GM12878 (cell line): ENCODE results near the gene TESK2. TPM values are rescaled to one million over a fixed set of nuclear protein-coding genes. Genes with fewer than 3 reads are reported as not detected.
A peak's percentile ranks its signal among the peaks of the same experiment; 100 is the strongest.

Source experiments
- ATAC-seq: fragments of 200-7000 bp; cut with Tn5 transposase; 3 replicates; pipeline ENCODE4 v1.9.1; 2020; ENCODE audit warnings: mild to moderate bottlenecking, moderate library complexity
- BruUV-seq: library from RNA; stranded (reverse); fragments of 400-500 nt; replicated peaks from 2 replicates; lab custom pipeline; 2021; lab: Mats Ljungman, UMichigan
- CTCF ChIA-PET: fragments of 300-600 bp; sonication (Branson Sonifier 250); formaldehyde crosslinking; extraction: SDS; loops from one replicate; lab custom pipeline; 2021; ENCODE audit warnings: inconsistent platforms; lab: Yijun Ruan, JAX
- POLR2A ChIA-PET: fragments of 350-600 bp; formaldehyde crosslinking; extraction: SDS; loops from one replicate; lab custom pipeline; 2021; ENCODE audit warnings: inconsistent platforms; lab: Charles Lee
- RAD21 ChIA-PET: fragments of 300-600 bp; sonication (Branson Sonifier 250); formaldehyde crosslinking; loops from one replicate; lab custom pipeline; 2023; ENCODE audit warnings: antibody characterized with exemption; ENCODE audit not compliant: unreplicated experiment; lab: Charles Lee
- SMC1A ChIA-PET: fragments of 300-600 bp; sonication (Branson Sonifier 250); formaldehyde crosslinking; loops from one replicate; lab custom pipeline; 2023; ENCODE audit not compliant: unreplicated experiment, uncharacterized antibody; lab: Charles Lee
- DNase-seq: peaks from one replicate; pipeline ENCODE4 v3.0.0-alpha.2; 2011; ENCODE audit warnings: low read depth, low spot score
- FAIRE-seq: peaks from 3 replicates; lab custom pipeline; 2011; peaks lifted over from hg19 to GRCh38; lab: Jason Lieb, UNC
- H2AFZ ChIP-seq: 2 replicates; pipeline ENCODE4 v1.6.0; 2011; ENCODE audit warnings: low read depth, low read length, control low read depth; ENCODE audit not compliant: control insufficient read depth
- H3K27ac ChIP-seq: 2 replicates; pipeline ENCODE4 v1.5.1; 2011; ENCODE audit warnings: control low read depth; ENCODE audit not compliant: control insufficient read depth, insufficient read depth
- H3K27me3 ChIP-seq, 2 experiments: replicated peaks in 1 of 2; 2 replicates each; pipeline versions ENCODE4 v1.6.0 to v1.6.1; 2011; ENCODE audit warnings: low read length in 1 of 2; ENCODE audit not compliant: control insufficient read depth in 2 of 2, insufficient read depth in 2 of 2
- H3K36me3 ChIP-seq, 2 experiments: 2 replicates each; pipeline ENCODE4 v1.5.1; 2011; ENCODE audit warnings: low read length in 1 of 2; ENCODE audit not compliant: control insufficient read depth in 2 of 2, insufficient read depth in 2 of 2
- H3K4me1 ChIP-seq: 2 replicates; pipeline ENCODE4 v1.6.1; 2011; ENCODE audit warnings: mild to moderate bottlenecking, low read length, moderate library complexity, mixed read lengths; ENCODE audit not compliant: control insufficient read depth, insufficient read depth
- H3K4me2 ChIP-seq: 2 replicates; pipeline ENCODE4 v1.6.0; 2011; ENCODE audit warnings: control low read depth; ENCODE audit not compliant: control insufficient read depth, insufficient read depth
- H3K4me3 ChIP-seq: fragments of 200-600 bp; sonication (generic); 2 replicates; pipeline ENCODE4 v1.5.1; 2016
- H3K79me2 ChIP-seq: 2 replicates; pipeline ENCODE4 v1.6.0; 2011; ENCODE audit warnings: low read length; ENCODE audit not compliant: control insufficient read depth, insufficient read depth
- H3K9ac ChIP-seq: 2 replicates; pipeline ENCODE4 v1.8.0; 2011; ENCODE audit warnings: low read length, control low read depth, mixed read lengths; ENCODE audit not compliant: control insufficient read depth, insufficient read depth
- H3K9me3 ChIP-seq: replicated peaks from 3 replicates; pipeline ENCODE4 v1.5.1; 2011; ENCODE audit warnings: mild to moderate bottlenecking, low read length; ENCODE audit not compliant: control insufficient read depth, insufficient read depth
- H4K20me1 ChIP-seq: 2 replicates; pipeline ENCODE4 v1.6.0; 2011; ENCODE audit not compliant: control insufficient read depth, insufficient read depth
- BHLHE40 ChIP-seq, 2 experiments: fragments of 450-650 bp in 1 of 2; IDR thresholded peaks; 2 replicates each; pipeline ENCODE4 v1.6.1; 2011 to 2017; ENCODE audit warnings: low read depth in 2 of 2, borderline replicate concordance in 1 of 2, improper control_type of control experiment in 1 of 2, low read length in 1 of 2, mild to moderate bottlenecking in 1 of 2
- CREB1 ChIP-seq: IDR thresholded peaks from 2 replicates; pipeline ENCODE4 v1.6.1; 2012; ENCODE audit warnings: low read depth, mild to moderate bottlenecking, inconsistent platforms
- CREM ChIP-seq: IDR thresholded peaks from 2 replicates; pipeline ENCODE4 v1.6.1; 2014; ENCODE audit warnings: antibody characterized with exemption, low read depth
- CTCF ChIP-seq, 3 experiments: IDR thresholded peaks in 2 of 3; conservative IDR thresholded peaks in 1 of 3; 2 replicates each; pipeline ENCODE4 v1.5.1; 2011; ENCODE audit warnings: low read depth in 3 of 3, low read length in 3 of 3, mild to moderate bottlenecking in 3 of 3, control low read depth in 2 of 3, moderate library complexity in 2 of 3, inconsistent platforms in 1 of 3, mixed read lengths in 1 of 3; ENCODE audit not compliant: control insufficient read depth in 2 of 3, insufficient read depth in 1 of 3; ENCODE audit errors: extremely low read depth in 1 of 3
- DPF2 ChIP-seq: fragments of 450-650 bp; IDR thresholded peaks from 2 replicates; pipeline ENCODE4 v1.6.1; 2017; ENCODE audit warnings: mild to moderate bottlenecking
- EED ChIP-seq: sonication (generic); IDR thresholded peaks from 2 replicates; pipeline ENCODE4 v1.6.1; 2016; ENCODE audit warnings: antibody characterized with exemption, low read depth
- EGR1 ChIP-seq, 2 experiments: IDR thresholded peaks; 1 replicate in 1 of 2; 2 replicates in 1 of 2; pipeline ENCODE4 v1.6.1; 2011 to 2012; ENCODE audit warnings: low read depth in 2 of 2, low read length in 2 of 2, borderline replicate concordance in 1 of 2, mild to moderate bottlenecking in 1 of 2, moderate library complexity in 1 of 2
- HDAC6 ChIP-seq: fragments of 200-600 bp; sonication (generic); IDR thresholded peaks from one replicate; pipeline ENCODE4 v1.8.0; 2017; ENCODE audit warnings: antibody characterized with exemption; ENCODE audit not compliant: unreplicated experiment
- IKZF2 ChIP-seq, 2 experiments: fragments of 450-650 bp; IDR thresholded peaks; 2 replicates each; pipeline ENCODE4 v1.6.1; 2017; ENCODE audit warnings: mild to moderate bottlenecking in 2 of 2, moderate library complexity in 2 of 2
- LARP7 ChIP-seq: fragments of 450-650 bp; IDR thresholded peaks from 2 replicates; pipeline ENCODE4 v1.6.1; 2017; ENCODE audit warnings: mild to moderate bottlenecking
- MTA2 ChIP-seq: fragments of 450-650 bp; IDR thresholded peaks from 2 replicates; pipeline ENCODE4 v1.6.1; 2016; ENCODE audit warnings: low read depth, mild to moderate bottlenecking, moderate library complexity
- MTA3 ChIP-seq: IDR thresholded peaks from 2 replicates; pipeline ENCODE4 v1.6.1; 2012; ENCODE audit warnings: low read length, inconsistent platforms, borderline replicate concordance
- NFYA ChIP-seq: IDR thresholded peaks from 2 replicates; pipeline ENCODE4 v1.6.1; 2011; ENCODE audit warnings: low read depth, mild to moderate bottlenecking, low read length, improper control_type of control experiment, borderline replicate concordance
- NRF1 ChIP-seq: conservative IDR thresholded peaks from 2 replicates; pipeline ENCODE4 v1.6.1; 2011; ENCODE audit warnings: mild to moderate bottlenecking, low read depth, low read length, improper control_type of control experiment
- PAX5 ChIP-seq: IDR thresholded peaks from 2 replicates; pipeline ENCODE4 v1.6.1; 2011; ENCODE audit warnings: low read depth, low read length, borderline replicate concordance
- POU2F2 ChIP-seq: IDR thresholded peaks from 3 replicates; pipeline ENCODE4 v1.6.1; 2011; ENCODE audit warnings: low read depth, mild to moderate bottlenecking, low read length, borderline replicate concordance
- RAD21 ChIP-seq: IDR thresholded peaks from 2 replicates; pipeline ENCODE4 v1.6.1; 2011; ENCODE audit warnings: mild to moderate bottlenecking, low read depth, low read length, moderate library complexity; ENCODE audit not compliant: insufficient read depth
- RUNX3 ChIP-seq: IDR thresholded peaks from 2 replicates; pipeline ENCODE4 v1.6.1; 2012; ENCODE audit warnings: low read length, inconsistent platforms
- SMAD5 ChIP-seq: IDR thresholded peaks from 2 replicates; pipeline ENCODE4 v1.6.1; 2016; ENCODE audit warnings: antibody characterized with exemption, low read depth
- YY1 ChIP-seq: IDR thresholded peaks from 2 replicates; pipeline ENCODE4 v1.6.1; 2011; ENCODE audit warnings: low read depth, mild to moderate bottlenecking, low read length
- WGBS: methylation state at CpG from one replicate; pipeline ENCODE4 v1.1.6; 2016; ENCODE audit warnings: low lambda C conversion rate; ENCODE audit not compliant: insufficient replicate concordance, insufficient coverage; ENCODE audit errors: missing lambda C conversion rate; 5-methylcytosine and 5-hydroxymethylcytosine counted together
- in situ Hi-C: fragments of 300-500 bp; cut with MboI; formaldehyde crosslinking; loops from 9 replicates; pipeline ENCODE4 v1.14.3; 2018; ENCODE audit warnings: mixed read lengths
- intact Hi-C: fragments of 100-400 bp; cut with micrococcal nuclease; formaldehyde crosslinking; loops from one replicate; pipeline ENCODE4 v1.14.2; 2022; ENCODE audit not compliant: unreplicated experiment
- polyA plus RNA-seq, 11 experiments: library from polyadenylated mRNA; depleted of rRNA in 4 of 11; unstranded in 6 of 11; stranded (reverse) in 5 of 11; fragments of >200 nt; fragmentation: Nextera tagmentation in 4 of 11; fragmentation: Illumina TruSeq in 1 of 11; extraction: Ambion mirVana in 4 of 11; extraction: Trizol in 1 of 11; gene quantifications; 1 replicate in 1 of 11; 2 replicates in 10 of 11; pipeline versions ENCODE4 v1.2.1 to v1.2.3, GENCODE V29; 2011 to 2016; ENCODE audit warnings: inconsistent platforms in 2 of 11, missing spikeins in 2 of 11, low read depth in 1 of 11
- total RNA-seq, 4 experiments: library from RNA; depleted of rRNA in 3 of 4; stranded (reverse); fragments of >200 nt in 3 of 4; fragmentation: Illumina TruSeq in 1 of 4; extraction: Trizol in 1 of 4; gene quantifications; 2 replicates each; pipeline versions ENCODE4 v1.2.1 to v1.2.3, GENCODE V29; 2013 to 2021

TESK2 gene
- total and polyA plus RNA-seq, 10 of the 15 experiments (the other 5 are each of a cell fraction or from before 2014, with no cell fraction given) = 2.2 to 10.0 (median 5.7) TPM

- WGBS = 4% methylated on average over 92 of the region's 96 CpGs
- ATAC-seq (peak; percentile 89), DNase-seq (no peak), FAIRE-seq (no peak)
- H3K36me3 ChIP-seq = peaks cover 0 to 3% of the 10 kb centered on the region in 2 experiments; a peak in 2 of 4 replicates
- intact Hi-C loops (loop anchor here (1.0 kb wide), 1 partner anchor 23 kb away; no protein-coding TSS in a partner anchor), in situ Hi-C loops (no loop called here)
- POLR2A ChIA-PET = interaction anchor here (0.8 to 5.8 kb wide), 3 partner anchors 12 to 23 kb away, joined by 4 to 45 read pairs (median 5); partner anchors contain the start of genes MUTYH and TOE1
- H3K9ac ChIP-seq = peak within 1 kb of the TSS; percentile 81
- H3K4me2 ChIP-seq = peak within 1 kb of the TSS; percentile 94
- RAD21 ChIA-PET = interaction anchor here (0.6 to 1.8 kb wide), 7 partner anchors 13 to 314 kb away, joined by 3 to 12 read pairs (median 6); partner anchors contain the start of genes MUTYH, TESK2 and TOE1
- no peaks in the 10 kb centered on the region for H3K27me3 ChIP-seq
- H3K79me2 ChIP-seq = peaks cover 22% of the 10 kb centered on the region
- peaks cover 16% of the 10 kb centered on the region; the same call in 1 of the 2 replicates for H3K4me1 ChIP-seq
- CTCF ChIA-PET = interaction anchor here (0.6 to 5.8 kb wide), 6 partner anchors 12 to 165 kb away, joined by 3 to 42 read pairs (median 6); partner anchors contain the start of genes MUTYH, TESK2 and TOE1
- BruUV-seq = TSS peak; percentile 90
- peak within 1 kb of the TSS; percentile 76 for H2AFZ ChIP-seq
- no peaks in the 10 kb centered on the region for H4K20me1 ChIP-seq
- SMC1A ChIA-PET = interaction anchor here (1.6 to 9.2 kb wide), 4 partner anchors 14 to 166 kb away, joined by 6 to 57 read pairs (median 28); partner anchors contain the start of genes MUTYH and TOE1
- H3K9me3 ChIP-seq = no peaks in the 10 kb centered on the region
- peak within 1 kb of the TSS; percentile 80 for H3K27ac ChIP-seq
- H3K4me3 ChIP-seq = peak within 1 kb of the TSS; percentile 82
- TF ChIP-seq NFYA (no peak), RUNX3 (peak; percentile 37), SMAD5 (peak; percentile 79), MTA3 (peak; percentile 27; the same call in 1 of the 2 replicates), POU2F2 (0 out of 3 replicates have a peak, but pooled peaks have one; percentile 30), EGR1 (IDR thresholded peaks at IDR 0.05; ENCODE audit: borderline replicate concordance in 1 of 2, low read depth in 2 of 2, low read length in 2 of 2) (peak in 1 of 2 experiments; percentile 51; a peak in 1 of 3 replicates), IKZF2 (IDR thresholded peaks at IDR 0.05) (peak in 1 of 2 experiments; percentile 45; a peak in 3 of 4 replicates), YY1 (peak; percentile 68; the same call in 1 of the 2 replicates), RAD21 (no peak), NRF1 (no peak), BHLHE40 (IDR thresholded peaks at IDR 0.05; ENCODE audit: borderline replicate concordance in 1 of 2, low read depth in 2 of 2, low read length in 1 of 2) (peak in 1 of 2 experiments; percentile 46; a peak in 2 of 4 replicates), DPF2 (no peak), CTCF (IDR thresholded peaks at IDR 0.05 in 2 of 3, conservative IDR thresholded peaks at IDR 0.05 in 1 of 3; ENCODE audit: control insufficient read depth in 2 of 3, extremely low read depth in 1 of 3, insufficient read depth in 1 of 3, low read depth in 3 of 3, low read length in 3 of 3) (0 out of 6 replicates have a peak, but pooled peaks of 1 of the 3 experiments have one; percentile 5), CREB1 (no peak), HDAC6 (peak; percentile 30), MTA2 (no peak; the same call in 1 of the 2 replicates), PAX5 (no peak), LARP7 (peak; percentile 51; the same call in 1 of the 2 replicates), CREM (peak; percentile 16; the same call in 1 of the 2 replicates), EED (no peak)
Measured at GRCh38 chr1:45326627-45327623, 164.0 kb downstream of the TESK2 start, which contains the start of gene HPDL. Gene HPDL (plus strand): TSS chr1:45326895. CDS start chr1:45327149, 254 bp downstream.
